G401 (cell line): Measurements from ENCODE around the gene GPR150. TPM values are rescaled to one million over a fixed set of nuclear protein-coding genes. Genes with fewer than 3 reads are reported as not detected.

Experiments
- total RNA-seq: library from RNA; depleted of rRNA; stranded (reverse); fragments of >200 nt; shearing (Covaris generic); gene quantifications from 2 replicates; pipeline ENCODE4 v1.2.3, GENCODE V29; 2014; rRNA removed

GPR150 gene
- total RNA-seq, 1 experiment from 2014 or later, result not detected

Other genes starting within 250 kb of the GPR150 start
- gene FAM81B, start 228.7 kb upstream of the GPR150 start, total RNA-seq, result not detected in 2 replicates
- gene SKIC3, start 65.1 kb upstream of the GPR150 start, total RNA-seq, result 45.8 and 59.0 TPM in 2 replicates
- gene ARSK, start 65.0 kb upstream of the GPR150 start, total RNA-seq, result 4.5 and 11.0 TPM in 2 replicates
- gene RFESD, start 26.7 kb downstream of the GPR150 start, total RNA-seq, result 0.98 and 5.4 TPM in 2 replicates
- not detected in 2 replicates for gene SPATA9, start 62.9 kb downstream of the GPR150 start, total RNA-seq
- 0.54 and 2.6 TPM in 2 replicates for gene RHOBTB3, start 111.2 kb downstream of the GPR150 start, total RNA-seq
- gene GLRX, start 202.6 kb downstream of the GPR150 start, total RNA-seq, result not detected in 2 replicates